Colon (tissue), 2 donors: ENCODE measurements around the gene HSF2.
"Not testable (repeated sequence)": the region's sequence is repeated elsewhere in the genome, so short reads cannot be mapped to it uniquely, and the experiment has no call there.

Experiments used
- FAIRE-seq: peaks from 2 replicates; lab custom pipeline; 2012; peaks lifted over from hg19 to GRCh38; lab: Jason Lieb, UNC
- donor health status: control.
- donor health status: control.

Gene HSF2

DNA sequence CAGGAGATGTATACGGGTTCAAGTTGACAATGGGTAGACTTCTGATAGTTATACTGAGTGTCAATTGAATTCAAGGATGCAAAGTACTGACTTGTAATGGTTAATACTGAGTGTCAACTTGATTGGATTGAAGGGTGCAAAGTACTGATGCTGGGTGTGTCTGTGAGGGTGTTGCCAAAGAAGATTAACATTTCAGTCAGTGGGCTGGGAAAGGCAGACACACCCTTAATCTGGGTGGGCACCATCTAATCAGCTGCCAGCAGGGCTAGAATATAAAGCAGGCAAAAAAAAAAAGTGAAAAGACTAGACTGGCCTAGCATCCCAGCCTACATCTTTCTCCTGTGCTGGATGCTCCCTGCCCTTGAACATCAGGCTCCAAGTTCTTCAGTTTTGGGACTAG, 55.7 kb downstream of the HSF2 start:
- FAIRE-seq, result not testable (repeated sequence)

DNA sequence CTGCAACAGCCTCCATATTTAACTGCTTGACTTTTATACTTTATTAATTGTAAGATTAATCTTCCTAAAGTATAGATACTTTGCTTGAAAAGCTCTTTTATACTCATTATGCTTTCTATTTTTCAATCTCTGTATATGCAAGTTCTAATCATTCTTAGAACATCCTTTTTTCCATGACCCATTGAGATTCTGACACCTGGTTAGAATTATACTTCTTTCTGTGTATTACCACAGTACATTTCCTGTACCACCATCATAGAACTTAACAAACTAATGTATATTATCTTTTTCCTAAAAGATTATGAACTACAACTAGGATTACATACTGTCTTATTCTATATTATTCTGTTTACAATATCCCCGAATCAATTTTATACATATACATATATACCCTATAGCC, 58.6 kb downstream of the HSF2 start:
- no peak for FAIRE-seq

DNA sequence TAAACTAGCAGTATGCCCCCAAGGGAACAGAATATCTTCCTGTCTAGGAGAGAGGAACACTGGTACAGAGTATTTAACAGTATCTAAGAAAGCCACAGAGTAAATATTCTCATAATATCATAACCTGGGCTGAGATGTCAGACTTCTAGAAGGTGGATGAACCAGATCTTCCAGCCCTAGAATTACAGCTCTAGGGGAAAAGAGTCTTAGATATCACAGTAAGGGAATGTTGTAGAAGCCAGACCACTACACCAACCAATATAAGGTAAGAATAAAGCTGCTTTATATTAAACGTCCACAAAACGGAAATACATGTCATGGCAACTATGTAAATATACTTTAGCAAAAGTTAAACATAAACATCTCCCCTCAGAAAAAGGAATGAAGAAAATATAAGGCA, 59.8 kb downstream of the HSF2 start:
- FAIRE-seq, result no peak

DNA sequence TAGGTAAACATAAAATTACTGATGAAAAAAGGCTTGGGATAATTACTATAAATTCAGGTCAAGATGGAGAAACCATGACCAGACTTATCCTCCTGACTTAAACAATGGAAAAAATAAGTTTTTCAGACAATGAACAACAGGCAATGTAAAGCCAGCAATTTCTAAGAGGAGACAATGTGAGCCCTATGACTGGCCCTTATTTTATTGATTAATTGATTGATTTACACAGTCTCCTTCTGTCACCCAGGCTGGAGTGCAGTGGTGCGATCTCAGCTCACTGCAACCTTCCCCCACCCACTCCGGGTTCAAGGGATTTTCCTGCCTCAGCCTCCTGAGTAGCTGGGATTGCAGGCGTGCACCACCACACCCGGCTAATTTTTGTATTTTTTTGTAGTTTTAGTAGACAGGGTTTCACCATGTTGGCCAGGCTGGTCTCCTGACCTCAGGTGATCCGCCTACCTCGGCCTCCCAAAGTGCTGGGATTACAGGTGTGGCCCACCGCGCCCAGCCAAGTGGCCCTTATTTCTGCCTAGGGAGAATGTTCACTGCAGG, 60.5 kb downstream of the HSF2 start:
- FAIRE-seq, result not testable (repeated sequence)

DNA sequence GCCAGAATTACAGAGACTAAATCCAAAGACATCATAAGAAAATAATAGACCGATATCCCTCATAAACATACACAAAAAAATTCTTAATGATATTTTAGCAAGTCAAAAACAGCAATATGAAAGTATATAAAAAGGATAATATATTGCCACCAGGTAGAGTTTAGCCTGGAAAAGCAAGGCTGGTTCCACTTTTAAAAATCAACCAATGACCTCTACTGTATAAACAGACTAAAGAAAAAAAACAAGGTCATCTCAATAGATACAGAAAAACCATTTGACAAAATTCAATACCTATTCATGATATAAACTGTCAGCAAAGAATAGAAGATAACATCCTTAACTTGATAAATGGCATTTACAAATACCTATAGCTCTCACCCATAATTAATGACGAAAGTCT, 62.4 kb downstream of the HSF2 start:
- FAIRE-seq, result no peak

DNA sequence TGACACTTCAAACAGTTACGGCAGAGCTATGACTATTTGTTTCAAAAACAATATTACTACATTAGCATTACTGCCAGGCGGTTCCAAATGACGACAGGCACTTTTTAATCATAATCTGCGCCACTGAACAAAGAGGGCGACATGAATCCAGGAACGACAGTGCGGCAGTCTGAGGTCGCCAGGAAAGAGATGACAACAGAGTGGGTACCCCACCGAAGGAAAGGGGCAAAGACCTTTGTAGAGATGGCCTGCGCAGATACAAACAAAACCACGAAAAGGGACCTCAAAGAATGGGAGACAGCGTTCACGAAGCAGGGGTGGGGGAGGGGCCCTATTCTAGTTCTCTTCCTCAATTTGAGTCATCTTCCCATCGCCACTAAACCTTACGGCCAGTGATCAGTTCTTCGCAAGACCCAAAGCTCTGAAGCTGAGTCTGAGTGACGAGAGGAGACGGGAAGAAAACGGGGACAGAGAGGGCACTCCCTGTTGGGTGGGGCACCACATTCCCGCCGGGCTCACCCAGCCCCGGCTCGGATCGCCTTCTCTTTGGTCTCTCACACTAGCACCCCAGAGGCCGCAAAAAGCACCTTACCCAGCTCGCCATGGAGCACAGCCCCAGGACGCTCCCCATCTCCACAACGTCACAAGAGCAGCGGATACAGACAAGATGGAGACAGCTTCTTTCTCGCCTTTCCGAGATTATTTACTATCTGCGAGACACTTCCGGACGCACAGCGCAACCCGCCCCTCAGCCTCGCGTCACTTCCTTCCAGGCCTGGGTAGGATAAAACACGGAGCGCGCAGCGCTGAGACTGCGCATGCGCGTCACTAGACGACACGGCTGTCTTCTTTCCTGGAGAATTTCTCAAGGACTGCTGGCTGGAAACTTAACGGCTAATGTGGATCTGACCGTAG, 71.9 kb downstream of the HSF2 start, which contains the start of gene SERINC1:
TSS of gene SERINC1 (minus strand) at position 701 of the 915 bp plus-strand sequence. CDS start at position 631, 70 bp downstream.
- peak; percentile 10 for FAIRE-seq

DNA sequence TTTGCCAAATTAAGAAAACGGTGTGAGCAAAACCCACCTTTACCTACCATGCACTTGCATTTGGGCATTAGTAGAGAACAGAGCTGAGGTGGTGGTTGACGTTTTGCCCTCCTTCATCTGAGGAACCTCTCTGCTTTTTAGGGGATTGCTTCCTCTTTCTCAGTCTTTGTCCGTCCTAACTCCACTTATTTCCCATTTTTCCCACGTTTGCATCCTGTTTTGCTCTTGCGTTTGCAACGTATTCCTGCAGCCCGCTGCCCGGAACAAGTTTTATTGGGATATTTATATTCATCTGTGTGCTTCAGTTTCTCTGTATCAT, 72.5 kb downstream of the HSF2 start:
- FAIRE-seq, result no peak

DNA sequence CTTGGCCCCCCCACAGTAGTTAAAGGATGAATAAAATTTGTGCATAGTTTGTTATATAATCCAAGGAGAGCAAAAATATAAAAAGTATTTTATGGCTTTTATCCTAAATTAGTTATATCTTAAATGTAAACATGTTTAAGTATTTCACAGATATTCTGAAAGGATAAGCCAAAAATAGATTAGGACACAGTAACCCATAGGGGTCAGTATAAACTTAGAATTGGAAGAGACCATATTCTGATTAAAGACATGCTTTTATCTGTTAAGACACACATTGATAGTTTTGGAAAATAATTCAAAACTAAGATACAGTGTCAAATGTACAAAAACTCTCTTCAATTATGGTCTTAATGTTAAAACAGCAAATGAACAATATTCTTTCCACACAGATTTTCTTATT, 76.7 kb downstream of the HSF2 start:
- peak; percentile 60 for FAIRE-seq

DNA sequence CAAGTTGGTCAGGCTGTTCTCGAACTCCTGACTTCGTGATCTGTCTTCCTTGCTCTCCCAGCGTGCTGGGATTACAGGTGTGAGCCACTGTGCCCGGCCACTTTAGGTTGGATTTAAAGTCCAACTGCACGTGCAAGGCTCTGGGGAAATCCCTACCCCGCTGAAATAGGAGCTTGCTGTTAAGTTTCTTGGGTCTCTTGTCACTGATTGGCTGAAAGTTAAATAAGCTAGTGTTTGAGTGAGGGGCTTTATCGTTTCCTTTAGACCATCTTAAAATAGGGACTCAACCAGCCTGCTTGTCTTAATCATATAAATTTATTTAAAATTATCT, 83.3 kb downstream of the HSF2 start:
- no peak for FAIRE-seq
